Subcutaneous abdominal adipose tissue (tissue), 5 donors: ENCODE results near the gene CNTNAP2.

Source experiments
- H3K27ac ChIP-seq: one replicate; pipeline ENCODE4 v1.7.0; 2013; ENCODE audit warnings: low read depth, mild to moderate bottlenecking, inconsistent platforms, low read length, moderate library complexity
- H3K27me3 ChIP-seq, 5 donors: one replicate each; pipeline ENCODE4 v1.7.0; 2013; ENCODE audit warnings: low read length in 5 of 5, inconsistent platforms in 1 of 5; ENCODE audit not compliant: control insufficient read depth in 5 of 5, insufficient read depth in 4 of 5
- H3K36me3 ChIP-seq, 5 donors: one replicate each; pipeline ENCODE4 v1.7.0; 2013; ENCODE audit warnings: low read length in 5 of 5; ENCODE audit not compliant: control insufficient read depth in 5 of 5, insufficient read depth in 5 of 5
- H3K4me1 ChIP-seq, 5 donors: one replicate each; pipeline ENCODE4 v1.7.0; 2013; ENCODE audit warnings: low read length in 5 of 5, mild to moderate bottlenecking in 3 of 5, moderate library complexity in 1 of 5; ENCODE audit not compliant: control insufficient read depth in 5 of 5, insufficient read depth in 5 of 5
- H3K4me3 ChIP-seq, 5 donors: one replicate each; pipeline ENCODE4 v1.7.0; 2013; ENCODE audit warnings: low read length in 5 of 5, low read depth in 1 of 5
- H3K9ac ChIP-seq, 5 donors: one replicate each; pipeline ENCODE4 v1.7.0; 2013; ENCODE audit warnings: low read length in 5 of 5, mild to moderate bottlenecking in 4 of 5, moderate library complexity in 3 of 5
- H3K9me3 ChIP-seq, 5 donors: one replicate each; pipeline ENCODE4 v1.7.0; 2013; ENCODE audit warnings: low read length in 5 of 5; ENCODE audit not compliant: control insufficient read depth in 5 of 5
- donor health status: healthy.
- donor health status: healthy.
- donor health status: healthy.
- donor health status: healthy.
- donor health status: healthy.

Gene CNTNAP2

GRCh38 chr7:147510923-147511322 lies 1394.3 kb downstream of the CNTNAP2 start:
- Histone ChIP-seq H3K36me3 (no peaks in the 10 kb centered on the region), H3K27ac (no peak overlapping the region), H3K27me3 (no peaks in the 10 kb centered on the region), H3K9ac (no peak overlapping the region), H3K4me3 (no peak overlapping the region), H3K9me3 (no peaks in the 10 kb centered on the region), H3K4me1 (no peaks in the 10 kb centered on the region)

- Histone ChIP-seq H3K27me3 (no peaks in the 10 kb centered on the region), H3K9me3 (no peaks in the 10 kb centered on the region), H3K36me3 (no peaks in the 10 kb centered on the region), H3K9ac (no peak overlapping the region), H3K4me3 (no peak overlapping the region), H3K27ac (no peak overlapping the region), H3K4me1 (no peaks in the 10 kb centered on the region)
Observed at GRCh38 chr7:147513451-147513850, 1396.8 kb downstream of the CNTNAP2 start.

- H3K4me3 ChIP-seq, result no peak overlapping the region
- no peaks in the 10 kb centered on the region for H3K9me3 ChIP-seq
- no peaks in the 10 kb centered on the region for H3K27me3 ChIP-seq
- no peaks in the 10 kb centered on the region for H3K4me1 ChIP-seq
- no peak overlapping the region for H3K27ac ChIP-seq
- H3K9ac ChIP-seq, result no peak overlapping the region
- no peaks in the 10 kb centered on the region for H3K36me3 ChIP-seq
Observed at GRCh38 chr7:147516391-147516790, 1399.8 kb downstream of the CNTNAP2 start.

GRCh38 chr7:147519062-147519461 lies 1402.5 kb downstream of the CNTNAP2 start:
- no peak overlapping the region for H3K27ac ChIP-seq
- H3K36me3 ChIP-seq, result no peaks in the 10 kb centered on the region
- H3K9ac ChIP-seq, result no peak overlapping the region
- H3K4me3 ChIP-seq, result no peak overlapping the region
- H3K27me3 ChIP-seq, result no peaks in the 10 kb centered on the region
- H3K4me1 ChIP-seq, result no peaks in the 10 kb centered on the region
- H3K9me3 ChIP-seq, result no peaks in the 10 kb centered on the region

GRCh38 chr7:147523056-147523455 lies 1406.5 kb downstream of the CNTNAP2 start:
- no peak overlapping the region for H3K4me3 ChIP-seq
- no peak overlapping the region for H3K27ac ChIP-seq
- no peaks in the 10 kb centered on the region for H3K36me3 ChIP-seq
- no peaks in the 10 kb centered on the region for H3K9me3 ChIP-seq
- H3K9ac ChIP-seq, result no peak overlapping the region
- H3K4me1 ChIP-seq, result no peaks in the 10 kb centered on the region
- no peaks in the 10 kb centered on the region for H3K27me3 ChIP-seq

GRCh38 chr7:147524726-147525250 lies 1408.2 kb downstream of the CNTNAP2 start:
- Histone ChIP-seq H3K27me3 (no peaks in the 10 kb centered on the region), H3K9me3 (no peaks in the 10 kb centered on the region), H3K4me1 (no peaks in the 10 kb centered on the region), H3K27ac (no peak overlapping the region), H3K36me3 (no peaks in the 10 kb centered on the region), H3K4me3 (no peak overlapping the region), H3K9ac (no peak overlapping the region)

- H3K4me3 ChIP-seq, result no peak overlapping the region
- no peaks in the 10 kb centered on the region for H3K36me3 ChIP-seq
- no peaks in the 10 kb centered on the region for H3K27me3 ChIP-seq
- H3K9ac ChIP-seq, result no peak overlapping the region
- no peaks in the 10 kb centered on the region for H3K9me3 ChIP-seq
- H3K27ac ChIP-seq, result no peak overlapping the region
- no peaks in the 10 kb centered on the region for H3K4me1 ChIP-seq
Observed at GRCh38 chr7:147525325-147525724, 1408.7 kb downstream of the CNTNAP2 start.

- Histone ChIP-seq H3K9me3 (no peaks in the 10 kb centered on the region), H3K27ac (no peak overlapping the region), H3K27me3 (no peaks in the 10 kb centered on the region), H3K9ac (no peak overlapping the region), H3K4me3 (no peak overlapping the region), H3K36me3 (no peaks in the 10 kb centered on the region), H3K4me1 (peaks cover 0 to 3% (median 0%) of the 10 kb centered on the region in 5 donors)
Observed at GRCh38 chr7:147535701-147536111, 1419.1 kb downstream of the CNTNAP2 start.

- H3K9me3 ChIP-seq, result peaks cover 0 to 6% (median 0%) of the 10 kb centered on the region in 5 donors
- no peaks in the 10 kb centered on the region for H3K27me3 ChIP-seq
- no peak overlapping the region for H3K4me3 ChIP-seq
- H3K9ac ChIP-seq, result no peak overlapping the region
- peaks cover 0 to 3% (median 0%) of the 10 kb centered on the region in 5 donors for H3K4me1 ChIP-seq
- no peaks in the 10 kb centered on the region for H3K36me3 ChIP-seq
- H3K27ac ChIP-seq, result no peak overlapping the region
Observed at GRCh38 chr7:147539685-147540084, 1423.1 kb downstream of the CNTNAP2 start.

- Histone ChIP-seq H3K27me3 (no peaks in the 10 kb centered on the region), H3K9me3 (peaks cover 0 to 6% (median 0%) of the 10 kb centered on the region in 5 donors), H3K27ac (no peak overlapping the region), H3K4me3 (no peak overlapping the region), H3K36me3 (no peaks in the 10 kb centered on the region), H3K4me1 (peaks cover 0 to 3% (median 0%) of the 10 kb centered on the region in 5 donors), H3K9ac (no peak overlapping the region)
Observed at GRCh38 chr7:147540743-147541142, 1424.1 kb downstream of the CNTNAP2 start.

GRCh38 chr7:147541261-147541660 lies 1424.7 kb downstream of the CNTNAP2 start:
- Histone ChIP-seq H3K9ac (no peak overlapping the region), H3K4me3 (no peak overlapping the region), H3K27ac (no peak overlapping the region), H3K27me3 (no peaks in the 10 kb centered on the region), H3K36me3 (no peaks in the 10 kb centered on the region), H3K9me3 (peaks cover 0 to 6% (median 0%) of the 10 kb centered on the region in 5 donors), H3K4me1 (peaks cover 0 to 3% (median 0%) of the 10 kb centered on the region in 5 donors)
